Naive thymus-derived CD4-positive, alpha-beta T cell (primary cell): ENCODE data around the gene ANKRD35. TPM values are rescaled to one million over a fixed set of nuclear protein-coding genes. Genes with fewer than 3 reads are reported as not detected.
"Not testable (repeated sequence)": the region's sequence is repeated elsewhere in the genome, so short reads cannot be mapped to it uniquely, and the experiment has no call there.

ENCODE experiments used
- ATAC-seq: fragments of 150-1000 bp; cut with Tn5 transposase; 2 replicates; pipeline ENCODE4 v1.10.0; 2021; ENCODE audit warnings: mild to moderate bottlenecking, moderate library complexity
- CTCF ChIA-PET: fragments of 350-600 bp; sonication (Branson Sonifier 250); formaldehyde crosslinking; loops from one replicate; lab custom pipeline; 2021; ENCODE audit warnings: antibody characterized with exemption; lab: Charles Lee
- POLR2A ChIA-PET: fragments of 350-600 bp; sonication (Branson Sonifier 250); formaldehyde crosslinking; loops from one replicate; lab custom pipeline; 2021; ENCODE audit warnings: antibody characterized with exemption, inconsistent platforms; lab: Charles Lee
- DNase-seq, 9 donors: peaks; one replicate each; pipeline versions ENCODE4 v3.0.0 to v3.0.0-alpha.2; 2020 to 2022; ENCODE audit warnings: mixed read lengths in 1 of 9
- H3K27ac ChIP-seq: one replicate; pipeline ENCODE4 v1.7.0; 2013; ENCODE audit warnings: mild to moderate bottlenecking, low read depth, low read length, moderate library complexity
- H3K27me3 ChIP-seq, 2 donors: one replicate each; pipeline ENCODE4 v1.7.0; 2013; ENCODE audit warnings: low read length in 2 of 2, mild to moderate bottlenecking in 2 of 2, moderate library complexity in 2 of 2; ENCODE audit not compliant: control insufficient read depth in 2 of 2, insufficient read depth in 2 of 2
- H3K36me3 ChIP-seq, 3 experiments: 1 replicate in 2 of 3; 2 replicates in 1 of 3; pipeline ENCODE4 v1.7.0; 2013; ENCODE audit warnings: low read length in 3 of 3, mild to moderate bottlenecking in 3 of 3, moderate library complexity in 1 of 3; ENCODE audit not compliant: insufficient read depth in 3 of 3, control insufficient read depth in 2 of 3
- H3K4me1 ChIP-seq, 2 donors: one replicate each; pipeline ENCODE4 v1.7.0; 2013; ENCODE audit warnings: low read length in 2 of 2, mild to moderate bottlenecking in 2 of 2, moderate library complexity in 1 of 2; ENCODE audit not compliant: control insufficient read depth in 2 of 2, insufficient read depth in 2 of 2
- H3K4me3 ChIP-seq: 2 replicates; pipeline ENCODE4 v1.7.0; 2013; ENCODE audit warnings: mild to moderate bottlenecking, low read length
- H3K9me3 ChIP-seq, 3 experiments: 1 replicate in 2 of 3; 2 replicates in 1 of 3; pipeline ENCODE4 v1.7.0; 2013; ENCODE audit warnings: low read length in 3 of 3; ENCODE audit not compliant: control insufficient read depth in 2 of 3
- H3K27ac Mint-ChIP-seq, 9 donors: one replicate each; pipeline ENCODE4 v1.8.0; 2020 to 2022; ENCODE audit warnings: mixed read lengths in 9 of 9, mild to moderate bottlenecking in 8 of 9, moderate library complexity in 5 of 9, inconsistent platforms in 2 of 9
- H3K27me3 Mint-ChIP-seq, 5 donors: one replicate each; pipeline ENCODE4 v1.8.0; 2021 to 2022; ENCODE audit warnings: mixed read lengths in 5 of 5, mild to moderate bottlenecking in 1 of 5
- H3K36me3 Mint-ChIP-seq, 5 donors: one replicate each; pipeline ENCODE4 v1.8.0; 2020 to 2022; ENCODE audit warnings: mixed read lengths in 5 of 5, mild to moderate bottlenecking in 3 of 5, inconsistent platforms in 1 of 5
- H3K4me1 Mint-ChIP-seq, 7 donors: one replicate each; pipeline ENCODE4 v1.8.0; 2020 to 2022; ENCODE audit warnings: mixed read lengths in 7 of 7, mild to moderate bottlenecking in 3 of 7, inconsistent platforms in 1 of 7
- H3K4me3 Mint-ChIP-seq, 10 donors: one replicate each; pipeline ENCODE4 v1.8.0; 2020 to 2022; ENCODE audit warnings: mild to moderate bottlenecking in 10 of 10, mixed read lengths in 10 of 10, moderate library complexity in 6 of 10, inconsistent platforms in 2 of 10
- H3K9me3 Mint-ChIP-seq, 11 donors: one replicate each; pipeline ENCODE4 v1.8.0; 2020 to 2022; ENCODE audit warnings: mixed read lengths in 11 of 11, mild to moderate bottlenecking in 4 of 11, inconsistent platforms in 1 of 11, moderate library complexity in 1 of 11
- intact Hi-C, 2 donors: fragments of 100-400 bp; cut with micrococcal nuclease; formaldehyde crosslinking; loops; one replicate each; pipeline ENCODE4 v1.15.1; 2023
- polyA plus RNA-seq, 2 donors: library from polyadenylated mRNA; unstranded; fragments of 300-500 nt; fragmentation: Illumina TruSeq; gene quantifications; one replicate each; pipeline ENCODE4 v1.2.3, GENCODE V29; 2021
- total RNA-seq, 6 experiments: library from RNA in 5 of 6; stranded (reverse) in 5 of 6; gene quantifications; 1 replicate in 5 of 6; 2 replicates in 1 of 6; pipeline ENCODE4 v1.2.3 and lab custom pipeline; 2021 to 2026

The ANKRD35 gene
- total and polyA plus RNA-seq, 7 experiments from 2014 or later = 0.12 to 0.58 (median 0.14) TPM; not detected in 3

DNA sequence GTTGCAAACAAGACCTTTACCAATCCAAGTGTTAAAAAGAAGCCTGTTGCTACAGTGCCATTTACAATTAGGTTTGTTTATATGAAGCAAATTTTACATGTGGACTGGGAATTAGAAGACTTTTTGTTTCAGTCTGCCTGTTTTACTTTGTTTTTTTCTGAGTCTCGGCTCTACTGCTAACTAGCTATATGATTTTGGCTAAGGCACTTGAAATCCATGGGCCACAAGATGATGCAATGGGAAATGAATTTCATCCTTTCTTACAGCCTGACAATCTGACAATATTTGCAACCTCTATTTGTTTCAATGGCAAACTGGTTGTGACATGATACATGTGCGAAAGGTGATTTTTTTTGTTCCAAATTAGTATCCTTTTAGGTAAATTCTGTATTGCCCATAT is 36.6 kb upstream of the ANKRD35 start:
- no peaks in the 10 kb centered on the region for H3K9me3 ChIP-seq
- H3K9me3 Mint-ChIP-seq = no peaks in the 10 kb centered on the region
- H3K4me3 ChIP-seq = no peak overlapping the region
- no peak overlapping the region for H3K4me3 Mint-ChIP-seq
- no peak for ATAC-seq
- POLR2A ChIA-PET = interaction anchor here (0.6 to 1.6 kb wide), 4 partner anchors 19 to 42 kb away, joined by 3 to 6 read pairs (median 6); partner anchors contain the start of genes ANKRD34A, LIX1L and POLR3GL
- H3K27ac Mint-ChIP-seq = peak overlapping the region in 6 of 9 donors; percentile 31 to 60 (median 42)
- no peak for DNase-seq
- peaks cover 0 to 11% (median 3%) of the 10 kb centered on the region in 5 donors for H3K36me3 Mint-ChIP-seq
- H3K27me3 ChIP-seq = no peaks in the 10 kb centered on the region
- peaks cover 5 to 7% (median 6%) of the 10 kb centered on the region in 3 experiments for H3K36me3 ChIP-seq
- no peak overlapping the region for H3K27ac ChIP-seq
- no peaks in the 10 kb centered on the region for H3K27me3 Mint-ChIP-seq
- H3K4me1 ChIP-seq = peaks cover 32 to 34% of the 10 kb centered on the region in 2 donors
- CTCF ChIA-PET = interaction anchor here (1.5 to 1.7 kb wide), 2 partner anchors 56 to 77 kb away, joined by 3 to 4 read pairs; partner anchors contain the start of gene NUDT17
- peaks cover 25 to 45% (median 39%) of the 10 kb centered on the region in 7 donors for H3K4me1 Mint-ChIP-seq
- intact Hi-C loops = no loop called here

DNA sequence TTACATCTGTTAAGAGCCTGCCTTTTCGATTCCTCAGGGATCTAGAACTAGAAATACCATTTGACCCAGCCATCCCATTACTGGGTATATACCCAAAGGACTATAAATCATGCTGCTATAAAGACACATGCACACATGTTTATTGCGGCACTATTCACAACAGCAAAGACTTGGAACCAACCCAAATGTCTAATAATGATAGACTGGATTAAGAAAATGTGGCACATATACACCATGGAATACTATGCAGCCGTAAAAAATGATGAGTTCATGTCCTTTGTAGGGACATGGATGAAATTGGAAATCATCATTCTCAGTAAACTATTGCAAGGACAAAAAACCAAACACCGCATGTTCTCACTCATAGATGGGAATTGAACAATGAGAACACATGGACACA is 34.6 kb upstream of the ANKRD35 start:
- H3K9me3 Mint-ChIP-seq, H3K27me3 ChIP-seq, DNase-seq, CTCF ChIA-PET, intact Hi-C loops, H3K27me3 Mint-ChIP-seq, H3K27ac ChIP-seq, ATAC-seq, H3K9me3 ChIP-seq, H3K4me3 ChIP-seq: not testable (repeated sequence)
- peaks cover 0 to 19% (median 8%) of the 10 kb centered on the region in 3 experiments for H3K36me3 ChIP-seq
- peaks cover 21 to 23% of the 10 kb centered on the region in 2 donors for H3K4me1 ChIP-seq
- POLR2A ChIA-PET = interaction anchor here (5.6 kb wide), 1 partner anchor 37 kb away, joined by 50 read pairs; the partner anchor contains the start of gene LIX1L
- H3K4me1 Mint-ChIP-seq = peaks cover 25 to 61% (median 52%) of the 10 kb centered on the region in 7 donors
- H3K27ac Mint-ChIP-seq = peak overlapping the region in 8 of 9 donors; percentile 43 to 95 (median 79)
- peak overlapping the region; percentile 76 to 98 (median 94) for H3K4me3 Mint-ChIP-seq
- H3K36me3 Mint-ChIP-seq = peaks cover 0 to 17% (median 12%) of the 10 kb centered on the region in 5 donors

DNA sequence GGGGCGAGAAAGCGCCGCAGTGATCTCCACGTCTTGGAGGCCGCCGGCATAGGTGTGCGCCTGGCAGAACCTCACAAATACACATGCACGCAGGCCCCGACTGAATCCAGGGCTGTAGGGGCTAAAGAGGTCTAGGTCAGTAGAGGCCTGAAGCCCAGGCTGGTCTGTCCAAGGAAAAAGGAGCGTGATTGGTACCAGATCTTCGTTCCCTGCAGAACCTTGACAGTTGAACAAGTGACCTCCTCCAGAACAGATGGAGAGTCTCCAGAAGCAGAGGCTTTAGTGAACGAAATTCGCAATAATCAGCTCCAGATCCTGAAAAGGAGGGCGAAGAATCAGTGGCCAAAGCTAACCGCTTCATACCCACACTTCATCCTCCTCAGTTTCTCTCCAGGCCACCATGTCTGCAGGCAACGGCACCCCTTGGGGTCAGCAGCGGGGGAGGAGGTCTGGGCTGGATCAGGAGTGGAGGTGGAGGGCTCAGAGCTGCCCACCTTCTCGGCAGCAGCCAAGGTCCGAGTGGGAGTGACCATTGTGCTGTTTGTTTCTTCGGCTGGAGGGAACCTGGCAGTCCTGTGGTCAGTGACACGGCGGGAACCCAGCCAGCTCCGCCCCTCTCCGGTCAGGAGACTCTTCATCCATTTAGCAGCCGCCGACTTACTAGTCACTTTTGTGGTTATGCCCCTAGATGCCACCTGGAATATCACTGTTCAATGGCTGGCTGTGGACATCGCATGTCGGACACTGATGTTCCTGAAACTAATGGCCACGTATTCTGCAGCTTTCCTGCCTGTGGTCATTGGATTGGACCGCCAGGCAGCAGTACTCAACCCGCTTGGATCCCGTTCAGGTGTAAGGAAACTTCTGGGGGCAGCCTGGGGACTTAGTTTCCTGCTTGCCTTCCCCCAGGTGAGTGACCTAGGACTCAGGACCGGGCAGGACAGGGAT is 33.6 kb upstream of the ANKRD35 start:
- Mint-ChIP-seq H3K27me3 (no peaks in the 10 kb centered on the region), H3K4me1 (peaks cover 28 to 68% (median 59%) of the 10 kb centered on the region in 7 donors), H3K27ac (peak overlapping the region; percentile 93 to 98 (median 96)), H3K4me3 (peak overlapping the region; percentile 92 to 98 (median 96)), H3K9me3 (no peaks in the 10 kb centered on the region), H3K36me3 (peaks cover 0 to 24% (median 17%) of the 10 kb centered on the region in 5 donors)
- intact Hi-C loops = loop anchor here (1.0 to 5.0 kb wide), 12 partner anchors 8 to 116 kb away; partner anchors contain the start of genes PIAS3 (in 2 of the 2), RBM8A (in 2 of the 2), ANKRD34A (in 1 of the 2) and ANKRD35 (in 1 of the 2)
- peak overlapping the region; percentile 83 for H3K27ac ChIP-seq
- ChIA-PET POLR2A (interaction anchor here (0.6 to 5.6 kb wide), 26 partner anchors 9 to 118 kb away, joined by 3 to 58 read pairs (median 5); partner anchors contain the start of genes ANKRD34A, HJV, ITGA10 and LIX1L), CTCF (interaction anchor here (0.6 to 3.2 kb wide), 5 partner anchors 8 to 88 kb away, joined by 3 to 15 read pairs (median 5); partner anchors contain the start of genes NUDT17 and RBM8A)
- peak overlapping the region; percentile 82 for H3K4me3 ChIP-seq
- peaks cover 21 to 23% of the 10 kb centered on the region in 2 donors for H3K4me1 ChIP-seq
- no peaks in the 10 kb centered on the region for H3K27me3 ChIP-seq
- ATAC-seq = peak; percentile 11
- peaks cover 0 to 27% (median 8%) of the 10 kb centered on the region in 3 experiments for H3K36me3 ChIP-seq
- no peaks in the 10 kb centered on the region for H3K9me3 ChIP-seq
- DNase-seq = peak in 2 of 9 donors; percentile 18 to 39

DNA sequence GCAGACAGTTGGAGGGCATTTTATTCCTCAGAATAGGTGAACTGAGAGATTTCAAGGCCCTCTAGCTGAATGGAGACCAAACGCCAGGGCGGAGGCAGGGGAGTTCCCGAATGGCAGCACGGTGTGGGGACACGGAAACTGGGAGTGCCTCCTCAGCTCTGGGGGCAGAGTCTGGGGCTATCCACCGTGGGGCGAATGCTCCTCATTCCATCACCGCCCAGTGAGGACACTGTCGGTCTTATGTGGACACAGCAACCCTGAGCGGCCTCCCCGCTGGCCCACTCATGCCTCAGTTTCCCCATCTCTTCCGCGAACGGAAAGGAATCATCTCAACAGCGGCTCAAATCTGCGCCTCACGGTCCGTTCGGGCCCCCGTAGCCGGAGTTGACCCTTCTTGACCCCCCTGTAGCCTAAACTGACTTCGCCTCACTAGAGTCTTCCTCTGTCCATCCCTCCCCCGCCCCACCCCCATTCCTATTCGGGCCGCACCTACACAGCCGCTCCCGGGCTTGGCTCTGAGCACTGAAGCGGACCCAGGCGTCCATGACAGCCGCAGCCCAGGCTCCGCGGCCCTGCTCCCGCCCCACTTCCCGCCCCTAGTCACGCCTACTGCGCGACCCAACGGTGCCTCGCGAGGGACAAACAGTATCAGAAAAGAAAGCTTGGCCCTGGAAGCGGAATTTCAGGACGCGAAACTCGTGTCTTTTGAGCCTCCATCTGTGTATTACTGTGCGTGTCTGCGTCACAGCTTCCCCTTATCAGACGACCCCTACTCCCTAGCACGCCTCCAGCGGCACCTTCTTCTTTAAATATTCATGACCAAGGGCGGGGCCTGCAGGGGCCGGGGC is 32.7 kb upstream of the ANKRD35 start, which contains the start of gene PEX11B:
Gene PEX11B (minus strand): TSS at position 574 of the 848 bp plus-strand sequence. CDS start 29 bp downstream, at position 545.
- ChIA-PET POLR2A (interaction anchor here (0.7 to 5.6 kb wide), 24 partner anchors 9 to 119 kb away, joined by 3 to 58 read pairs (median 5); partner anchors contain the start of genes ANKRD34A, HJV, ITGA10 and LIX1L), CTCF (interaction anchor here (1.1 to 3.2 kb wide), 4 partner anchors 9 to 89 kb away, joined by 3 to 15 read pairs (median 8); partner anchors contain the start of genes NUDT17 and RBM8A)
- no peaks in the 10 kb centered on the region for H3K9me3 Mint-ChIP-seq
- ATAC-seq (peak; percentile 94), DNase-seq (peak; percentile 80 to 95 (median 93))
- H3K27ac Mint-ChIP-seq = peak within 1 kb of the TSS; percentile 93 to 98 (median 96)
- Histone ChIP-seq H3K9me3 (no peaks in the 10 kb centered on the region), H3K36me3 (peaks cover 5 to 35% (median 8%) of the 10 kb centered on the region in 3 experiments), H3K4me1 (peaks cover 21 to 23% of the 10 kb centered on the region in 2 donors), H3K27me3 (no peaks in the 10 kb centered on the region), H3K27ac (peak within 1 kb of the TSS; percentile 83), H3K4me3 (peak within 1 kb of the TSS; percentile 82)
- H3K36me3 Mint-ChIP-seq = peaks cover 0 to 28% (median 17%) of the 10 kb centered on the region in 5 donors
- H3K27me3 Mint-ChIP-seq = no peaks in the 10 kb centered on the region
- intact Hi-C loops = loop anchor here (1.0 to 5.0 kb wide), 11 partner anchors 9 to 94 kb away; partner anchors contain the start of genes PIAS3 (in 2 of the 2), RBM8A (in 2 of the 2), ANKRD34A (in 1 of the 2) and ANKRD35 (in 1 of the 2)
- peak within 1 kb of the TSS; percentile 92 to 98 (median 96) for H3K4me3 Mint-ChIP-seq
- H3K4me1 Mint-ChIP-seq = peaks cover 27 to 75% (median 61%) of the 10 kb centered on the region in 7 donors

DNA sequence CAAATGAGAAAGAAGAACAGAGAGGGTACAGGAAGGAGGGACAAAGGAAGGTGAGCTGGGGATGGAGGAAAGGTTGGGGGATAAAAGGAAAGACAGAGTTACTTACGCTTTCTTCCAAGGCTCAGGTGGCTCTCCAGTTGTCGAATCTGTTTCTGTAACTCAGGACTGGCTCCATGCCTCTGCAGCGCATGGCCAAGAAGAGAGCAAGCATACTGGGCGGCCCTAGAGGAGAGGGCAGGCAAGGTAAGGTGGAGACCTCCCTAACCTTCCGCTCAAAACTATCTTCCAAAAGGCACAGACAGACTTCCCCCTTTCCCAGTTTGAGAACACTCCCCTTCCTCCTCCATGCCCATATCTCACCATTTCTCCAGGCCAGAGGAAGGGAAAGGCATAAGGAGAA is 31.9 kb upstream of the ANKRD35 start:
- Histone ChIP-seq H3K4me1 (peaks cover 21 to 23% of the 10 kb centered on the region in 2 donors), H3K27ac (peak overlapping the region; percentile 83), H3K9me3 (no peaks in the 10 kb centered on the region), H3K27me3 (no peaks in the 10 kb centered on the region), H3K36me3 (peaks cover 5 to 41% (median 8%) of the 10 kb centered on the region in 3 experiments), H3K4me3 (peak overlapping the region; percentile 82)
- H3K27ac Mint-ChIP-seq = peak overlapping the region; percentile 66 to 98 (median 96)
- no peaks in the 10 kb centered on the region for H3K9me3 Mint-ChIP-seq
- H3K4me3 Mint-ChIP-seq = peak overlapping the region; percentile 92 to 98 (median 96)
- intact Hi-C loops = loop anchor here in 1 of 2 donors (5.0 kb wide), 1 partner anchor 60 kb away; no protein-coding TSS in a partner anchor
- DNase-seq (no peak), ATAC-seq (no peak)
- H3K4me1 Mint-ChIP-seq = peaks cover 25 to 68% (median 59%) of the 10 kb centered on the region in 7 donors
- H3K36me3 Mint-ChIP-seq = peaks cover 0 to 33% (median 17%) of the 10 kb centered on the region in 5 donors
- POLR2A ChIA-PET = interaction anchor here (1.2 to 5.6 kb wide), 8 partner anchors 10 to 104 kb away, joined by 3 to 58 read pairs (median 6); partner anchors contain the start of genes HJV, LIX1L, PIAS3 and RBM8A
- CTCF ChIA-PET = interaction anchor here (1.6 to 3.2 kb wide), 2 partner anchors 72 to 90 kb away, joined by 5 to 11 read pairs; partner anchors contain the start of gene NUDT17
- no peaks in the 10 kb centered on the region for H3K27me3 Mint-ChIP-seq
